GM19239 (cell line): Measurements from ENCODE around the gene HLA-E.
"Not testable (repeated sequence)": the region's sequence is repeated elsewhere in the genome, so short reads cannot be mapped to it uniquely, and the experiment has no call there.

ENCODE experiments used
- DNase-seq: peaks from one replicate; pipeline ENCODE4 v3.0.0; 2011; ENCODE audit warnings: low spot score; ENCODE audit not compliant: insufficient read length
- FAIRE-seq: peaks from 2 replicates; lab custom pipeline; 2011; peaks lifted over from hg19 to GRCh38; lab: Jason Lieb, UNC

HLA-E gene

DNA sequence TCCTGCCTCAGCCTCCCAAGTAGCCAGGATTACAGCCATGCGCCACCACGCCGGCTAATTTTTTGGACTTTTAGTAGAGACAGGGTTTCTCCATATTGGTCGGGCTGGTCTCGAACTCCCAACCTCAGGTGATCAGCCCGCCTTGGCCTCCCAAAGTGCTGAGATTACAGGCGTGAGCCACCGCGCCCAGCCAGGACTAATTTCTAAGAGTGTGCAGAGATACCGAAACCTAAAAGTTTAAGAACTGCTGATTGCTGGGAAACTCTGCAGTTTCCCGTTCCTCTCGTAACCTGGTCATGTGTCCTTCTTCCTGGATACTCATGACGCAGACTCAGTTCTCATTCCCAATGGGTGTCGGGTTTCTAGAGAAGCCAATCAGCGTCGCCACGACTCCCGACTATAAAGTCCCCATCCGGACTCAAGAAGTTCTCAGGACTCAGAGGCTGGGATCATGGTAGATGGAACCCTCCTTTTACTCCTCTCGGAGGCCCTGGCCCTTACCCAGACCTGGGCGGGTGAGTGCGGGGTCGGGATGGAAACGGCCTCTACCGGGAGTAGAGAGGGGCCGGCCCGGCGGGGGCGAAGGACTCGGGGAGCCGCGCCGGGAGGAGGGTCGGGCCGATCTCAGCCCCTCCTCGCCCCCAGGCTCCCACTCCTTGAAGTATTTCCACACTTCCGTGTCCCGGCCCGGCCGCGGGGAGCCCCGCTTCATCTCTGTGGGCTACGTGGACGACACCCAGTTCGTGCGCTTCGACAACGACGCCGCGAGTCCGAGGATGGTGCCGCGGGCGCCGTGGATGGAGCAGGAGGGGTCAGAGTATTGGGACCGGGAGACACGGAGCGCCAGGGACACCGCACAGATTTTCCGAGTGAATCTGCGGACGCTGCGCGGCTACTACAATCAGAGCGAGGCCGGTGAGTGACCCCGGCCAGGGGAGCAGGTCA lies at the start of gene HLA-E:
TSS of gene HLA-E (plus strand) at position 429 of the 945 bp plus-strand sequence. CDS start at position 452, 23 bp downstream.
- DNase-seq (peak; percentile 78), FAIRE-seq (peak; percentile 99)

DNA sequence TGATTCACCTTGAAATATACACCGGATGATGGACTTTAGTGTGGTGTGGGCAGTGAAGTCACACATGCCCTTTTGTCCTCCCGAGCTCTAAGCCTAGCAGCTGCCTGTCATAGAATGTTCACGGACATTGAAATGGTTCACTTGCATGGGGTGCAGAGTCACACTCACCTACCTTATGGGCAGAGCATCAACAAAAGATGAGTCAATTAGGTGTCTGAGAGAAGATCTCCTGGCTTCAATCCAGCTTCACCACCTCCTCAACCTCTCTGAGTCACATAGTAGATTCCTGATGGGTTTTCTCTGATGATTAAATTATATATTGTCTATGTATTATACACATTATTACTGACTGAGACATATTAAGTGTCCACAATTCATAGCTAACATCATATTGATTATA lies 48.1 kb upstream of the HLA-E start:
- FAIRE-seq (no peak), DNase-seq (no peak)

DNA sequence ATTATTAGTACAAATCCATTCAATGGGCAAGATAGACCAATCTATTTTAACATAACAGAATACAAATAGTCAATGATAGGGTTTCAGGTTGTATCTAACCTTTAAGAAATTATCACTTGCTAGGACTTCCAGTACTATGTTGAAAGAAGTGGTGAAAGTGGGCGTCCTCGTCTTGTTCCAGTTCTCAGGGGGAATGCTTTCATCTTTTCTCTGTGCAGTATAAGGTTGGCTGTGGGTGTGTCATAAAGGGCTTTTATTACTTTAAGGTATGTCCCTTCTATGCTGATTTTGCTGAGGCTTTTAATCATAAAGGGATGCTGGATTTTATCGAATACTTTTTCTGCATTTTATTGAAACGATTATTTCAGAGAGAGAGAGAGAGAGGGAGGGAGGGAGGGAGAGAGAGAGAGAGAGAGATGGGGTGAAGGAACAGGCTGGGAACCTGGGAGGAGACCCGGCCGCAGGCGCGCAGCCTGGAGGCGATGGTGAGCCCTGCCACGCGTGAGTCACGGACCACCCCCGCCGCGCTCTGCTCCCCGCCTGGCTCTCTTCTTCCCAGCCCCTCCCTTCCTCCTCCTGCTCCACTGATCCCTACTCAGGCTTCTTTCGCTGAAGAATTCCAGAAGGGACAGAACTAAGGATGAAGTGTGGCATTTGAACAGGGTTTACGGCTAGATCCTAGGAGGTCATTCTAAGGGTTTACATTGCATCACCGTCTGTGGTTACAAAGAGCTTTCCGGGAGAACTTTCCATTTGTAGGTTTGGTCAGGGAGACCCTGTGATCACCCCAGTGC lies 45.5 kb upstream of the HLA-E start:
- FAIRE-seq (no peak), DNase-seq (no peak)

GRCh38 chr6:30444451-30444742 lies 44.9 kb upstream of the HLA-E start:
- FAIRE-seq, result no peak
- no peak for DNase-seq

DNA sequence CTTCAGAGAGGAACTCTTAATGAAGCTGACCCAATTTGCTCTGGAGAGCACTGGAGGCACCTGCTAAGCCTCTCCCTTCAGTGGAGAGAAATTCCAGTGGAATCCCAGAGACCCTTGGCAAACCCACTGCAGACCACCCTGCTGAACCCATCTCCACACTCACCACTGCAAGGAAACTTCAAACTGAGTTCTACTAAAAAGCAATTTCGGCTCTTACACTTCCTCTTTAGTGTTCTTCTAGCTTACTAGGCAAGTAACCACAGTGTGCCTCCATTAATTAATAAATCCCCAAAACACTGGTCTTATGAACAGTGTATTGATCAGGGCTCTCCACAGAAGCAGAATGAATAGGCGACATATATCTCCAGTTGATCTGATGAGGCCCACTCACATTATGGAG lies 43.0 kb upstream of the HLA-E start:
- DNase-seq (no peak), FAIRE-seq (no peak)

DNA sequence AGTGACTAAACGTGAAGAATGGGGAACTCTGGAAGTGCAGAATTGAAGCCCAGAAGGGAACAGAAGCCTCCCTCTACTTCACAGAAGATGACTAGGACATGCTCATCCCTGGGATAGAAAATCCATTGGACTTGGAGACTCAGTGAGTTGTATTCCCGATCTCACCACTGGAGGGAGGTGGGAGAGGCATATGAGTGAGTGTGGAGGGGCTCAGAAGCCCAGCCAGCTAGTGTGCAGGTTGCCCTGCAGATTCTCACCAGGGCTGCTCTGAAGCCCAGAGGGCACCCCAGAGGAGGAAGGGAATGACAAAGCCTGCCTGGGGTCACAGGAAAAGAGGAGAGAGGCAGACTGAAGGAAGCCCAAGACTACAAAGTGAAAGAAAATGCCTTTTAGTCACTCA lies 42.1 kb upstream of the HLA-E start:
- DNase-seq (no peak), FAIRE-seq (no peak)

GRCh38 chr6:30450548-30450908 lies 38.8 kb upstream of the HLA-E start:
- DNase-seq (no peak), FAIRE-seq (no peak)

DNA sequence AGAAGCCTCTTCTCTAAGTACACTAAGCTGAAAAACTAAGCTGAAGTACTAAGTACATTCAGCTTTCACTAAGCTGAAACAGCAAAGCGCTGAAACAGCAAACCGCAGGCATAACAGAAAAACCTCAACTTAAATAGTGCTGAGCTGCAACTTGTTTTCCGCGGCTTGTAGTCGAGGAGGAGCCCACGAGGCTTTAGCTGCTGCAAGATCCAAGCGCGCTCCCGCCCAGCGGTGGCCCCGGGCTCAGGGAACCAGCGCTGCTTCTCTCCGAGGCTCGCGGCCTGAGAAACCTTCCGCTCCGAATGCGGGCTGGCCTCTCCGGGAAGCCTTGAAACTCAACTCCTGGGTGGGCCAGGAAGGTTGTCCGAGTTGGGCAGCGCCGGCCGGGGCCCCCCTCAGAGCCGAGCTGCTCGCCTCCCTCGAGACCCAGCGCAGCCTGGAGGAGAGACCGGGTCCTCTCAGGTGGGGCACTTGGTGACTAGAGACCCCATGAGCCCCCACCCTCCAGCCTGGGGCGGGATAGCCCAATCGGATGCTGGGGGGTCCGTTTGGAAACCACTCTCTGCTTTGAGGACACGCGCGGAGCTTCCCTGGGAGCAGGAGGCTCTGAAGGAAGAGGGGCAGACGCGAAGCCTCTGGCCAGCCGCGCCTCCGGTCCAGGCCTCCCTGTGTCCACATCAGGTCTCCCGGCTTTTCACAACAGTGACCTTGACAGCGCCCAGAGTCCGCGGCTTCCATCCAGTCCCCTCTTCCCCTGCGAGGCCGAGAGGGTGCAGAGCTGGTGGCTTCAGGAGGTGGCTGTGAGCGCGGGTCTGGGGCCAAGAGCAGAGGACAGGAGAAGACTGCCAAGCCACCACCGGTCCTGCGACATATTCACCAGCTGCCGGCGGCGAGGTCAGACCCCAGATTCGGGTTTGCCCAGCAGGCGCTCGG lies 38.1 kb upstream of the HLA-E start:
- peak; percentile 87 for FAIRE-seq
- peak; percentile 49 for DNase-seq

DNA sequence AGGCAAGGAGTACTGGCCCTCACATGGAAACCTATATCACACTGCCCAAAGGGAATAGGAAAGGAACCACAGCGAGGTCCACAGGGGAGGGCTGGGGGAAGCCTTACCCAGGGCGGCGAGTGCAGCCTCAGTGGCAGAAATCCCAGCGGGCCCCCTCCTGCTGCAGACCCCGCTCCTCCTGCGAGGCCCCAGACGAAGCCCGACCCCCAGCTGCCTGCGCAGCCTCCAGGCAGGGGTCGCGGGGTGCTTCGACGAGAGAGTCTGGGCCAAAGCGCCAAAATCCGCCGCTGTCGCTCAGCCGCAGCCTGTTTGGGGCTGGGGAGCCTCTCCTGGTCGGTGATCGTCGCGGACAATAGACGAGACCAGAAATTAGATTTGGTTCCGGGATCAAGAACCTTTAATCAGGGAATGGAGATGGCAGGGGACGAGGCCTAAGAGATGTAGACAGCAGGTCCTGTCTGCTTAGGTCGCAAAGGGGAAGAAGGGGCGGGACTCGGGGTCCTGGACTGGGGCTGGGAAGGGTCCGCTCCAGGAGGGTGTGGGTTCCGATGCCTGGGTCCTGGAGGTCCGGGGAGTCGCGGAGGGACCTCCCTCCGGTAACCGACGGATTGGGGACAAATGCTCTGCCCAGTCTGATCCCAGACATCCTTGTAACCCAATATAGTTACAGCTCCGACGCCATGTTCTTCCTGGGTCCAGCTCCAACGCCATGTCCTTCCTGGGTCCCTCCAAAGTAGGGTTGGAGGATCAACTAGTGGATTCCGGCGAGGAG lies 36.4 kb upstream of the HLA-E start:
- DNase-seq, result no peak
- no peak for FAIRE-seq

DNA sequence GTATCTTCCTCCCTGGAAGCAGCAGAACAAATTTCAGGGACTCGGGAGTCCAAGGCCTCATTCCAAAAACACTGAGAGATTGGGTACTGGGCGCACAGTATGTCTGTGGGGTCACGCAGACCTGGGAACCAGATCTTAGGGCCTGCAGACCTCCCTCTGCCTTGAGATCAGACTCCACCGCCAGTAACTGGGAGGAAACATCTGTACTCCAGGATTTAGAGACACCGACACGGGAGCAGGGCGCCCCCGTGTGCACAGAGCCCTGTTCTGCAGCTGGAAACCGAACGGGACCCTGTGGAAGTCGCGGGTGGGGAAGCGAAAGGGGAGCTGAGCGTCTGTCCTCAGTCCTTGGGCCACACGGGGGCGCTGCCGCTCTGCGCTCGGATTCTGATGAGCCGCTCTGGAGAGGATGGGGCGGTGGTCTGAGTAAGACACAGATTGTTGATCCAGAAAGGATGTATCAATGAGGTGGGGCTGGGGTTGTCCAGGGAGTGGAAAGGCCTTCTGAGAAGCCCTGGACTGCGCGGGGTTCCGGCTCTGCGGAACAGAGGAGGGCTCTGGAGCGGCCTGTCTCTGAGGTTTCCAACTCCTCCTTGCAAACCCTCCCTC lies 35.7 kb upstream of the HLA-E start:
- DNase-seq, result peak; percentile 69
- FAIRE-seq, result peak; percentile 86

- DNase-seq (no peak), FAIRE-seq (no peak)
Observed at GRCh38 chr6:30459145-30459544, 30.2 kb upstream of the HLA-E start.

GRCh38 chr6:30461055-30461454 lies 28.3 kb upstream of the HLA-E start:
- DNase-seq (no peak), FAIRE-seq (no peak)

GRCh38 chr6:30462482-30462881 lies 26.8 kb upstream of the HLA-E start:
- FAIRE-seq (no peak), DNase-seq (no peak)

DNA sequence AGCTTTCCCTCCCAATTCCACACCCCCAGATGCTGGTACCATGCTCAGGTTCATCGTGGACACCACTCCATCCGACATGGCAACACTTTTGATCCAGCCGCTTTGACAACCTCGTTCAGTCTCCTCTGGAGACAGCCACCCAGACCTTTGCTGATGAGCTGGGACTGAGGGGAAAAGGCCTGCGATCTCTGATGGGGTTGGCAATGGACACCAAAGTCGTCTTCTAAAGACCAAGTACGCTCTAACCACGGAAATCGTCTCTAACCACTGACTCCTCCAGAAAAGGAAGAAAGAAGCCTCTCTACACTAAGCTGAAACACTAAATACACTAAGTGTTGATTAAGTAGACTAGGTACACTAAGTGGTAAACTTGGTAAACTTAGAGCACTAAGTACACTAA lies 26.1 kb upstream of the HLA-E start:
- no peak for DNase-seq
- no peak for FAIRE-seq

GRCh38 chr6:30463651-30464618 lies 25.4 kb upstream of the HLA-E start:
- FAIRE-seq (peak; percentile 33), DNase-seq (no peak)

DNA sequence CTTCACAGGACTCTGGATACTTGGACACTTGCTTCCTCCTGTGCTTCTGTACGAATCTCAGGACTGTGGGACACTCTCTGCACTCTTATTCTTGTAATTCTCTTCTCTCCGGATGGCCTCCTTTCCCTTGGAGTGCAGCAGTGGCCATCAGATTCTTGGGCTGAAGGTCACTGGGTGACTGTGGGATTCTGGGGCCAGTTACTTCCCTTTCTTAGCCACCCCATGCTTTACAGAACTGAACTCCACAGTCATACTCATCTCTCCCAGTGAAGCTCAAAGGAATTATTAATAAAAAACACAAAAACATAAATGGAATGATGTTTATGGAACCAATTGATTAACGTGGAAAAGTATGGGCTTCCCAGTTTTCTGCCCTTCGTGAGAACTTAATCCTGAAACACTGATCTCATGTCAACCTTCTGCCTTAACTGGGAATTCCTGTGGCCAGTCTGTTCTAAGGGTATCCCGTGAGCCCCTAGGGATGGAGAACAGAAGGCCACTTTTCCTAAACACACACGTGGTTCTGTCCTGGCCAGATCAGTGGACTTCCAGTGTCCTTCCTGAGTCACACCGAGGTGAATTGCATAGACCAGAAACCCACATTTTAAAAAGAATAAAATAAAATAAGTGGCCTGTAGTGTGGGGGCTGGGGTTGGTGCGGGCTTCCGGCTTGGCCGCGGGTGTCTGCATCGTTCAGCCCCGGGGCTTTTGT lies 23.6 kb upstream of the HLA-E start:
- no peak for DNase-seq
- FAIRE-seq, result no peak

DNA sequence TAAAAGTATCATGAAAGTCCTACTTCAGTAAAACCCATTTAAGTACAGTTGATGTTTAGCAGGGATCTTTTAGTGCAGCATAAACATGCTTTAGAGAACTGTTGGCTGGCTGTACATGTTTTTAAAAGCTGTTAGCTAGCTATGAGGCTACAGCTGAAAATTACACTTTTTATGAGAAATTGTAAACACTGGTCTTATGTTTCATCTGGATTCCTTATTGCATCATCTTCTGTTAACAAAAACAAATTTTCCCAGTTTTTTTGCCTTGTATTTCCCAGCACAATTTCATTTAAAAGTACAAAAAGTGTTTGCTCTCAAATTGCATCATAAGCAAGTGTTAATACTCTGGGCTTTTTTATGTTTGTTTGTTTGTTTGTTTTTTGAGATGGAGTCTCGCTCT lies 18.3 kb upstream of the HLA-E start:
- DNase-seq (no peak), FAIRE-seq (no peak)

GRCh38 chr6:30475116-30475515 lies 14.2 kb upstream of the HLA-E start:
- FAIRE-seq, DNase-seq: not testable (repeated sequence)
